ENCODE results near the gene FMN1. TPM values are rescaled to one million over a fixed set of nuclear protein-coding genes. Genes with fewer than 3 reads are reported as not detected.

The FMN1 gene
- total and polyA plus RNA-seq, 2 of the 8 experiments (the other 6 are each of a cell fraction or from before 2014, with no cell fraction given): 0.27 to 3.7 TPM

GRCh38 chr15:33154351-33155166, 40.0 kb downstream of the FMN1 start (continued):
- no peak for TF ChIP-seq RAD21 (IDR thresholded peaks at IDR 0.05 in 1 of 2, conservative IDR thresholded peaks at IDR 0.05 in 1 of 2; ENCODE audit: low read depth in 2 of 2, low read length in 2 of 2)
- TF ChIP-seq POU5F1 (IDR thresholded peaks at IDR 0.05; ENCODE audit: low read depth, low read length): no peak
- TF ChIP-seq CBX8 (IDR thresholded peaks at IDR 0.05; ENCODE audit: borderline replicate concordance, low read depth, low read length): no peak
- no peak for TF ChIP-seq RBBP5 (IDR thresholded peaks at IDR 0.05; ENCODE audit: borderline replicate concordance, low read depth, low read length)
- TF ChIP-seq CTCF (IDR thresholded peaks at IDR 0.05; ENCODE audit: control extremely low read depth in 1 of 3, insufficient read depth in 1 of 3, low read depth in 1 of 3, low read length in 3 of 3): no peak
- TF ChIP-seq NRF1 (IDR thresholded peaks at IDR 0.05; ENCODE audit: low read depth, low read length): no peak
- no peak for TF ChIP-seq YY1 (IDR thresholded peaks at IDR 0.05; ENCODE audit: low read depth, low read length)
- TF ChIP-seq CBX5 (IDR thresholded peaks at IDR 0.05; ENCODE audit: low read depth, low read length): no peak
